Spleen (tissue), 11 donors: ENCODE results near the gene NKX2-1. TPM values are rescaled to one million over a fixed set of nuclear protein-coding genes. Genes with fewer than 3 reads are reported as not detected.

Experiments used
- DNase-seq: peaks from one replicate; pipeline ENCODE4 v3.0.0-alpha.2; 2020
- H3K27ac ChIP-seq, 8 donors: fragments of 200-600 bp; sonication (generic) in 7 of 8; 1 replicate in 4 of 8; 2 replicates in 4 of 8; pipeline versions ENCODE4 v1.5.0 to v1.8.0; 2016 to 2021; ENCODE audit warnings: inconsistent platforms in 4 of 8, mild to moderate bottlenecking in 4 of 8, moderate library complexity in 1 of 8
- H3K27me3 ChIP-seq, 7 donors: fragments of 200-600 bp; sonication (generic) in 6 of 7; replicated peaks in 1 of 7; 1 replicate in 4 of 7; 2 replicates in 3 of 7; pipeline versions ENCODE4 v1.5.0 to v1.8.0; 2016 to 2021; ENCODE audit warnings: inconsistent platforms in 3 of 7, mild to moderate bottlenecking in 1 of 7
- H3K36me3 ChIP-seq, 6 donors: fragments of 200-600 bp; sonication (generic) in 5 of 6; 1 replicate in 4 of 6; 2 replicates in 2 of 6; pipeline versions ENCODE4 v1.5.0 to v1.8.0; 2016 to 2021; ENCODE audit warnings: inconsistent platforms in 2 of 6
- H3K4me1 ChIP-seq, 6 donors: fragments of 200-600 bp; sonication (generic) in 5 of 6; 1 replicate in 3 of 6; 2 replicates in 3 of 6; pipeline versions ENCODE4 v1.5.0 to v1.8.0; 2016 to 2021; ENCODE audit warnings: inconsistent platforms in 3 of 6
- H3K4me3 ChIP-seq, 8 donors: fragments of 200-600 bp; sonication (generic) in 7 of 8; 1 replicate in 4 of 8; 2 replicates in 4 of 8; pipeline versions ENCODE4 v1.5.0 to v1.8.0; 2016 to 2021; ENCODE audit warnings: inconsistent platforms in 4 of 8, mild to moderate bottlenecking in 4 of 8, moderate library complexity in 2 of 8
- H3K9me3 ChIP-seq, 8 donors: fragments of 200-600 bp; sonication (generic) in 7 of 8; 1 replicate in 4 of 8; 2 replicates in 4 of 8; pipeline versions ENCODE4 v1.5.0 to v1.8.0; 2016 to 2021; ENCODE audit warnings: inconsistent platforms in 4 of 8
- POLR2A ChIP-seq, 3 donors: fragments of 450-650 bp; IDR thresholded peaks; one replicate each; pipeline ENCODE4 v1.5.1; 2017; ENCODE audit warnings: antibody characterized with exemption in 3 of 3, mild to moderate bottlenecking in 1 of 3
- POLR2AphosphoS5 ChIP-seq, 3 donors: sonication (generic); formaldehyde crosslinking; IDR thresholded peaks; one replicate each; pipeline ENCODE4 v1.5.1; 2017; ENCODE audit warnings: antibody characterized with exemption in 3 of 3
- WGBS, 5 donors: extraction: QIAGEN DNeasy Blood & Tissue Kit in 3 of 5; methylation state at CpG; one replicate each; pipeline versions ENCODE4 v1.1.5 to v1.1.7; 2013 to 2018; 5-methylcytosine and 5-hydroxymethylcytosine counted together
- intact Hi-C: fragments of 100-400 bp; cut with DNase I; formaldehyde crosslinking; loops from one replicate; pipeline ENCODE4 v1.15.0; 2023; ENCODE audit warnings: low total_unique reads
- polyA plus RNA-seq, 3 donors: library from polyadenylated mRNA; stranded (reverse); fragments of 200-250 nt; gene quantifications; one replicate each; pipeline ENCODE4 v1.2.1, GENCODE V29; 2013
- total RNA-seq, 7 donors: library from RNA; depleted of rRNA in 3 of 7; stranded (reverse); fragments of >200 nt in 3 of 7; fragmentation: NEBNext Ultra II Directional in 4 of 7; extraction: Animal tissue kit (Norgen Biotek cat#: 25700) in 4 of 7; gene quantifications; one replicate each; pipeline versions ENCODE4 v1.1.0 to v1.2.1, GENCODE V29; 2016 to 2021
- TF ChIP-seq, protein P1 (sequence below), 11 experiments: fragments of 200-600 bp in 7 of 11; fragments of 450-650 bp in 4 of 11; sonication (generic) in 4 of 11; IDR thresholded peaks in 8 of 11; conservative IDR thresholded peaks in 3 of 11; 1 replicate in 7 of 11; 2 replicates in 4 of 11; pipeline versions ENCODE4 v1.4.0 to v1.8.0; 2016 to 2021; ENCODE audit warnings: antibody characterized with exemption in 11 of 11, inconsistent platforms in 4 of 11, mild to moderate bottlenecking in 1 of 11
- donor health status: healthy with polysubstance abuse.
- donor health status: DM: no; HTN: no; CAD: no; lungs with moderate emphysema.
- donor health status: DM: no; HTN: no; CAD: no.
- donor health status: Bipolar disorder and iron deficiency.
- donor health status: healthy.
- donor health status: DM: no; HTN: no; CAD: no.
- donor health status: DM: yes; HTN: yes; CAD: no.

The NKX2-1 gene
- total and polyA plus RNA-seq, 10 donors = not detected

GRCh38 chr14:36524220-36524837 lies 4.3 kb upstream of the NKX2-1 start:
- Histone ChIP-seq H3K9me3 (peaks cover 0 to 15% (median 0%) of the 10 kb centered on the region in 8 donors), H3K4me1 (peaks cover 12 to 40% (median 23%) of the 10 kb centered on the region in 6 donors), H3K36me3 (no peaks in the 10 kb centered on the region), H3K27ac (no peak overlapping the region), H3K4me3 (no peak overlapping the region), H3K27me3 (peaks cover 8 to 100% (median 86%) of the 10 kb centered on the region in 7 donors)
- intact Hi-C loops = no loop called here
- TF ChIP-seq POLR2AphosphoS5 (IDR thresholded peaks at IDR 0.05) = no peak
- TF ChIP-seq, protein P1, sequence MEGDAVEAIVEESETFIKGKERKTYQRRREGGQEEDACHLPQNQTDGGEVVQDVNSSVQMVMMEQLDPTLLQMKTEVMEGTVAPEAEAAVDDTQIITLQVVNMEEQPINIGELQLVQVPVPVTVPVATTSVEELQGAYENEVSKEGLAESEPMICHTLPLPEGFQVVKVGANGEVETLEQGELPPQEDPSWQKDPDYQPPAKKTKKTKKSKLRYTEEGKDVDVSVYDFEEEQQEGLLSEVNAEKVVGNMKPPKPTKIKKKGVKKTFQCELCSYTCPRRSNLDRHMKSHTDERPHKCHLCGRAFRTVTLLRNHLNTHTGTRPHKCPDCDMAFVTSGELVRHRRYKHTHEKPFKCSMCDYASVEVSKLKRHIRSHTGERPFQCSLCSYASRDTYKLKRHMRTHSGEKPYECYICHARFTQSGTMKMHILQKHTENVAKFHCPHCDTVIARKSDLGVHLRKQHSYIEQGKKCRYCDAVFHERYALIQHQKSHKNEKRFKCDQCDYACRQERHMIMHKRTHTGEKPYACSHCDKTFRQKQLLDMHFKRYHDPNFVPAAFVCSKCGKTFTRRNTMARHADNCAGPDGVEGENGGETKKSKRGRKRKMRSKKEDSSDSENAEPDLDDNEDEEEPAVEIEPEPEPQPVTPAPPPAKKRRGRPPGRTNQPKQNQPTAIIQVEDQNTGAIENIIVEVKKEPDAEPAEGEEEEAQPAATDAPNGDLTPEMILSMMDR (IDR thresholded peaks at IDR 0.05 in 8 of 11, conservative IDR thresholded peaks at IDR 0.05 in 3 of 11) = no peak
- no peak for TF ChIP-seq POLR2A (IDR thresholded peaks at IDR 0.05)
- DNase-seq = no peak
- 8 to 16% (median 10%) methylated on average over 32 to 38 of the region's 38 CpGs for WGBS, 5 donors

- no peak for DNase-seq
These were observed 3.1 kb upstream of the NKX2-1 start for GRCh38 chr14:36522972-36523715.

GRCh38 chr14:36522347-36522971 lies 2.4 kb upstream of the NKX2-1 start:
- TF ChIP-seq, protein P1 (IDR thresholded peaks at IDR 0.05 in 8 of 11, conservative IDR thresholded peaks at IDR 0.05 in 3 of 11) = no peak
- TF ChIP-seq POLR2AphosphoS5 (IDR thresholded peaks at IDR 0.05) (no peak), POLR2A (IDR thresholded peaks at IDR 0.05) (no peak)
- intact Hi-C loops = no loop called here
- Histone ChIP-seq H3K27me3 (peaks cover 12 to 100% (median 96%) of the 10 kb centered on the region in 7 donors), H3K4me3 (no peak overlapping the region), H3K36me3 (no peaks in the 10 kb centered on the region), H3K27ac (no peak overlapping the region), H3K9me3 (peaks cover 0 to 9% (median 0%) of the 10 kb centered on the region in 8 donors), H3K4me1 (peaks cover 17 to 58% (median 35%) of the 10 kb centered on the region in 6 donors)
- WGBS, 5 donors = 6 to 12% (median 9%) methylated on average over 25 to 36 of the region's 36 CpGs
- no peak for DNase-seq

More at GRCh38 chr14:36522972-36523715, 3.1 kb upstream of the NKX2-1 start:
- peaks cover 17 to 51% (median 33%) of the 10 kb centered on the region in 6 donors for H3K4me1 ChIP-seq
- H3K9me3 ChIP-seq = peaks cover 0 to 9% (median 0%) of the 10 kb centered on the region in 8 donors
- peaks cover 12 to 100% (median 96%) of the 10 kb centered on the region in 7 donors for H3K27me3 ChIP-seq
- TF ChIP-seq POLR2AphosphoS5 (IDR thresholded peaks at IDR 0.05) = no peak
- TF ChIP-seq POLR2A (IDR thresholded peaks at IDR 0.05) = no peak
- TF ChIP-seq, protein P1 (IDR thresholded peaks at IDR 0.05 in 8 of 11, conservative IDR thresholded peaks at IDR 0.05 in 3 of 11) = no peak
- no peak overlapping the region for H3K4me3 ChIP-seq
- H3K27ac ChIP-seq = no peak overlapping the region
- no peaks in the 10 kb centered on the region for H3K36me3 ChIP-seq
- intact Hi-C loops = no loop called here
- 12 to 26% (median 13%) methylated on average over 34 to 35 of the region's 35 CpGs for WGBS, 5 donors
